K562 (cell line): ENCODE results near the gene IFFO2. TPM values are rescaled to one million over a fixed set of nuclear protein-coding genes. Genes with fewer than 3 reads are reported as not detected.
A peak's percentile ranks its signal among the peaks of the same experiment; 100 is the strongest.

Source experiments
- CCNT2 ChIP-seq: IDR thresholded peaks from 2 replicates; pipeline ENCODE4 v1.6.1; 2011; ENCODE audit warnings: borderline replicate concordance, low read depth, mild to moderate bottlenecking, moderate library complexity, mixed read lengths, low read length; ENCODE audit not compliant: insufficient read length; ENCODE audit errors: extremely low read depth
- CXXC5 ChIP-seq: fragments of 250-450 bp; sonication (Bioruptor Pico); IDR thresholded peaks from 2 replicates; pipeline ENCODE4 v1.8.0; 2022; ENCODE audit warnings: inconsistent platforms, mild to moderate bottlenecking, moderate library complexity
- EWSR1 ChIP-seq: fragments of 450-650 bp; IDR thresholded peaks from 2 replicates; pipeline ENCODE4 v1.6.1; 2018; ENCODE audit warnings: borderline replicate concordance, mild to moderate bottlenecking, low read depth, moderate library complexity; ENCODE audit not compliant: partially characterized antibody
- HLTF ChIP-seq: fragments of 450-650 bp; IDR thresholded peaks from 2 replicates; pipeline ENCODE4 v1.6.1; 2016
- ILF3 ChIP-seq: fragments of 450-650 bp; IDR thresholded peaks from 2 replicates; pipeline ENCODE4 v1.6.1; 2018; ENCODE audit warnings: antibody characterized with exemption, mild to moderate bottlenecking, moderate library complexity, borderline replicate concordance
- IRF2 ChIP-seq: sonication (generic); formaldehyde crosslinking; IDR thresholded peaks from 2 replicates; pipeline ENCODE4 v1.8.1; 2022; ENCODE audit warnings: mild to moderate bottlenecking, missing genetic modification reagents
- MAFF ChIP-seq: IDR thresholded peaks from 2 replicates; pipeline ENCODE4 v1.6.1; 2012; ENCODE audit warnings: low read length, improper control_type of control experiment
- MEF2A ChIP-seq: IDR thresholded peaks from 2 replicates; pipeline ENCODE4 v1.6.1; 2011; ENCODE audit warnings: low read depth, mild to moderate bottlenecking, low read length, moderate library complexity; ENCODE audit not compliant: control insufficient read depth
- PHB2 ChIP-seq: fragments of 450-650 bp; IDR thresholded peaks from 2 replicates; pipeline ENCODE4 v1.6.1; 2017; ENCODE audit warnings: low read depth
- POLR2B ChIP-seq: fragments of 450-650 bp; IDR thresholded peaks from 2 replicates; pipeline ENCODE4 v1.6.1; 2018; ENCODE audit warnings: low read depth; ENCODE audit not compliant: partially characterized antibody
- SMARCE1 ChIP-seq: fragments of 450-650 bp; IDR thresholded peaks from 2 replicates; pipeline ENCODE4 v1.7.1; 2016; ENCODE audit warnings: mild to moderate bottlenecking
- SRSF7 ChIP-seq: fragments of 200-400 bp; formaldehyde crosslinking; optimal IDR thresholded peaks from 2 replicates; pipeline ENCODE3; 2017; ENCODE audit warnings: mild to moderate bottlenecking, low read depth, low read length
- STAT5B ChIP-seq: fragments of 250-450 bp; sonication (Bioruptor Pico); IDR thresholded peaks from 2 replicates; pipeline ENCODE4 v1.8.0; 2021; ENCODE audit warnings: mild to moderate bottlenecking, inconsistent platforms
- TBP ChIP-seq: optimal IDR thresholded peaks from 2 replicates; pipeline ENCODE3; 2011; ENCODE audit warnings: low read depth, low read length, improper control_type of control experiment
- ZNF140 ChIP-seq: fragments of 250-450 bp; sonication (Bioruptor Pico); IDR thresholded peaks from 2 replicates; pipeline ENCODE4 v1.8.0; 2021; ENCODE audit warnings: moderate library complexity, mild to moderate bottlenecking, inconsistent platforms
- ZNF197 ChIP-seq: fragments of 200-800 bp; sonication (Bioruptor generic); IDR thresholded peaks from 2 replicates; pipeline ENCODE4 v1.6.1; 2016; ENCODE audit warnings: low read depth, missing genetic modification characterization, missing compliant biosample characterization
- ZNF253 ChIP-seq: fragments of 250-450 bp; sonication (Bioruptor Pico); conservative IDR thresholded peaks from 2 replicates; pipeline ENCODE4 v1.6.1; 2021; ENCODE audit warnings: mild to moderate bottlenecking
- ZNF444 ChIP-seq: fragments of 250-450 bp; sonication (Bioruptor Pico); IDR thresholded peaks from 2 replicates; pipeline ENCODE4 v1.4.0; 2020; ENCODE audit warnings: mild to moderate bottlenecking, moderate library complexity
- ZNF696 ChIP-seq: fragments of 250-450 bp; sonication (Bioruptor Pico); conservative IDR thresholded peaks from 2 replicates; pipeline ENCODE4 v1.4.0; 2020; ENCODE audit warnings: mild to moderate bottlenecking, moderate library complexity
- polyA plus RNA-seq, 8 experiments: library from polyadenylated mRNA; depleted of rRNA in 4 of 8; stranded (reverse) in 5 of 8; unstranded in 3 of 8; fragments of >200 nt; fragmentation: Nextera tagmentation in 2 of 8; fragmentation: Illumina TruSeq in 1 of 8; extraction: Ambion mirVana in 2 of 8; extraction: Trizol in 1 of 8; gene quantifications; 2 replicates each; pipeline versions ENCODE4 v1.2.1 to v1.2.3, GENCODE V29; 2011 to 2014; ENCODE audit warnings: inconsistent platforms in 1 of 8, missing spikeins in 1 of 8
- total RNA-seq, 7 experiments: library from RNA; depleted of rRNA in 6 of 7; stranded (reverse); fragments of >200 nt in 6 of 7; fragmentation: Illumina TruSeq in 2 of 7; extraction: Trizol in 2 of 7; gene quantifications; 2 replicates each; pipeline versions ENCODE4 v1.2.1 to v1.2.3, GENCODE V29; 2011 to 2021; ENCODE audit warnings: low replicate concordance in 1 of 7
- TF ChIP-seq, protein P1 (sequence below): fragments of 450-650 bp; IDR thresholded peaks from 2 replicates; pipeline ENCODE4 v1.7.1; 2018; ENCODE audit warnings: mild to moderate bottlenecking, low read depth; ENCODE audit not compliant: partially characterized antibody
- TF ChIP-seq, protein P2 (sequence below), 2 experiments: IDR thresholded peaks; 2 replicates each; pipeline ENCODE4 v1.6.1; 2011; ENCODE audit warnings: borderline replicate concordance in 1 of 2, control low read depth in 1 of 2, low read depth in 1 of 2, low read length in 1 of 2, mild to moderate bottlenecking in 1 of 2, mixed read lengths in 1 of 2, moderate library complexity in 1 of 2; ENCODE audit not compliant: insufficient read depth in 1 of 2, insufficient read length in 1 of 2, poor library complexity in 1 of 2, severe bottlenecking in 1 of 2; ENCODE audit errors: extremely low read depth in 1 of 2
- TF ChIP-seq, protein P3 (sequence below): sonication (generic); formaldehyde crosslinking; IDR thresholded peaks from 2 replicates; pipeline ENCODE4 v1.8.1; 2023; ENCODE audit warnings: mild to moderate bottlenecking, missing genetic modification reagents

IFFO2 gene
- total and polyA plus RNA-seq, 9 of the 15 experiments (the other 6 are each of a cell fraction or from before 2014, with no cell fraction given): 0.15 to 1.0 (median 0.44) TPM; not detected in 2

DNA sequence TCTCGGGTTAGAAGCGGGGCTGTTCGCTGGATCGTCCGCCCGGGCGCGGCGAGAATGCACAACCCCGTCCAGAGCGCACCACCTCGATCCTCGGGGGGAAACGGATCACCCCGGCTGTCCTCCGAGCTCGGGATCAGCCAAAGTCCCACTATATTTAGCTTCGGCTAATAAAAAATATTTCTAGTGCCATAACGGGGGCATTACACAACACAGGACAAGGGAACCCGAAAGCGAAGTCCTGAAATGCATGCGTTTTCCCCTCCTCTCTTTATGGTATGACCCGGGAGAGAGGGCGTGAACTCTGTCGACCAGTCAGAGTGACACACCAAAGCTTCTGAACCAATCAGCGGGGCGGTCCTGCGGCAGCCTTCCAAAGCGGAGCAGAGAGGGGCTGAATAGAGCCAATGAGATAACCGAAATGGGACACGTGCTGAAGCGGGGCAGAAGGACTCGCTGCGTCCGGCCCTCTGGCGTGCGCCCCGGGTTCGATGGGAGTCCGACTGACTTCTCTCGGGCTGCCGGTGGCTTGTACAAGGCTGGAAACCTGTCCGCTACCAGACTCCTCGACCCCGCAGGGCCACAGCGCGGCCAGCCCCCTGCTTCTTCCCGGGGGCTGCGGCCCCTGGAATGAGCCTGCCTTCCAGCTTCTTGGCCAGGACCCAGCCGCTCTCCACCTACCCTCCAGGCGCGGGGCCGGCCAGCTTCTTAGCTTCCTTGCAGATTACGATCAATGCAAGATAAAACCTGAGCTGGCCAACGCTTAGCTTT lies 53.8 kb downstream of the IFFO2 start, which contains the start of gene ALDH4A1 (continued):
- TF ChIP-seq CCNT2: peak; percentile 84
- TF ChIP-seq, protein P1, sequence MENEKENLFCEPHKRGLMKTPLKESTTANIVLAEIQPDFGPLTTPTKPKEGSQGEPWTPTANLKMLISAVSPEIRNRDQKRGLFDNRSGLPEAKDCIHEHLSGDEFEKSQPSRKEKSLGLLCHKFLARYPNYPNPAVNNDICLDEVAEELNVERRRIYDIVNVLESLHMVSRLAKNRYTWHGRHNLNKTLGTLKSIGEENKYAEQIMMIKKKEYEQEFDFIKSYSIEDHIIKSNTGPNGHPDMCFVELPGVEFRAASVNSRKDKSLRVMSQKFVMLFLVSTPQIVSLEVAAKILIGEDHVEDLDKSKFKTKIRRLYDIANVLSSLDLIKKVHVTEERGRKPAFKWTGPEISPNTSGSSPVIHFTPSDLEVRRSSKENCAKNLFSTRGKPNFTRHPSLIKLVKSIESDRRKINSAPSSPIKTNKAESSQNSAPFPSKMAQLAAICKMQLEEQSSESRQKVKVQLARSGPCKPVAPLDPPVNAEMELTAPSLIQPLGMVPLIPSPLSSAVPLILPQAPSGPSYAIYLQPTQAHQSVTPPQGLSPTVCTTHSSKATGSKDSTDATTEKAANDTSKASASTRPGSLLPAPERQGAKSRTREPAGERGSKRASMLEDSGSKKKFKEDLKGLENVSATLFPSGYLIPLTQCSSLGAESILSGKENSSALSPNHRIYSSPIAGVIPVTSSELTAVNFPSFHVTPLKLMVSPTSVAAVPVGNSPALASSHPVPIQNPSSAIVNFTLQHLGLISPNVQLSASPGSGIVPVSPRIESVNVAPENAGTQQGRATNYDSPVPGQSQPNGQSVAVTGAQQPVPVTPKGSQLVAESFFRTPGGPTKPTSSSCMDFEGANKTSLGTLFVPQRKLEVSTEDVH: no peak
- no peak for TF ChIP-seq ZNF197 (CRISPR knock-in tag)
- no peak for TF ChIP-seq HLTF
- no peak for TF ChIP-seq MEF2A
- TF ChIP-seq, protein P2, sequence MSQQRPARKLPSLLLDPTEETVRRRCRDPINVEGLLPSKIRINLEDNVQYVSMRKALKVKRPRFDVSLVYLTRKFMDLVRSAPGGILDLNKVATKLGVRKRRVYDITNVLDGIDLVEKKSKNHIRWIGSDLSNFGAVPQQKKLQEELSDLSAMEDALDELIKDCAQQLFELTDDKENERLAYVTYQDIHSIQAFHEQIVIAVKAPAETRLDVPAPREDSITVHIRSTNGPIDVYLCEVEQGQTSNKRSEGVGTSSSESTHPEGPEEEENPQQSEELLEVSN (IDR thresholded peaks at IDR 0.05; ENCODE audit: borderline replicate concordance in 1 of 2, extremely low read depth in 1 of 2, insufficient read depth in 1 of 2, insufficient read length in 1 of 2, low read depth in 1 of 2, low read length in 1 of 2, poor library complexity in 1 of 2, severe bottlenecking in 1 of 2): peak; percentile 97 to 99
- TF ChIP-seq POLR2B: peak; percentile 79
- peak; percentile 89 for TF ChIP-seq MAFF
- TF ChIP-seq STAT5B: no peak
- peak; percentile 68 for TF ChIP-seq SMARCE1
- TF ChIP-seq, protein P3, sequence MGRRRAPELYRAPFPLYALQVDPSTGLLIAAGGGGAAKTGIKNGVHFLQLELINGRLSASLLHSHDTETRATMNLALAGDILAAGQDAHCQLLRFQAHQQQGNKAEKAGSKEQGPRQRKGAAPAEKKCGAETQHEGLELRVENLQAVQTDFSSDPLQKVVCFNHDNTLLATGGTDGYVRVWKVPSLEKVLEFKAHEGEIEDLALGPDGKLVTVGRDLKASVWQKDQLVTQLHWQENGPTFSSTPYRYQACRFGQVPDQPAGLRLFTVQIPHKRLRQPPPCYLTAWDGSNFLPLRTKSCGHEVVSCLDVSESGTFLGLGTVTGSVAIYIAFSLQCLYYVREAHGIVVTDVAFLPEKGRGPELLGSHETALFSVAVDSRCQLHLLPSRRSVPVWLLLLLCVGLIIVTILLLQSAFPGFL: no peak
- no peak for TF ChIP-seq IRF2 (CRISPR knock-in tag)
- TF ChIP-seq SRSF7: no peak
- TF ChIP-seq ZNF444 (CRISPR knock-in tag): no peak
- no peak for TF ChIP-seq PHB2
- no peak for TF ChIP-seq ZNF253 (CRISPR knock-in tag)
- no peak for TF ChIP-seq ILF3
- peak; percentile 89 for TF ChIP-seq CXXC5 (CRISPR knock-in tag)
- peak; percentile 65 for TF ChIP-seq TBP
- no peak for TF ChIP-seq ZNF696 (CRISPR knock-in tag)
- TF ChIP-seq ZNF140: no peak
- no peak for TF ChIP-seq EWSR1
